Heart left ventricle (tissue), 16 donors: ENCODE data around the gene TMEM100. TPM values are rescaled to one million over a fixed set of nuclear protein-coding genes. Genes with fewer than 3 reads are reported as not detected.

ENCODE experiments used
- ATAC-seq, 4 donors: fragments of 200-7000 bp; cut with Tn5 transposase; one replicate each; pipeline ENCODE4 v1.9.1; 2020 to 2022; ENCODE audit warnings: moderate library complexity in 4 of 4, mild to moderate bottlenecking in 3 of 4, moderate number of reproducible peaks in 1 of 4
- DNase-seq, 5 donors: peaks; one replicate each; pipeline ENCODE4 v3.0.0-alpha.2; 2020
- H3K27ac ChIP-seq, 12 donors: fragments of 200-600 bp; sonication (generic) in 4 of 12; one replicate each; pipeline versions ENCODE4 v1.5.0 to v1.8.0; 2016 to 2022; ENCODE audit warnings: mild to moderate bottlenecking in 2 of 12
- H3K27me3 ChIP-seq, 9 donors: fragments of 200-600 bp; sonication (generic) in 2 of 9; one replicate each; pipeline versions ENCODE4 v1.5.1 to v1.8.0; 2016 to 2022; ENCODE audit warnings: mild to moderate bottlenecking in 3 of 9
- H3K36me3 ChIP-seq, 9 donors: fragments of 200-600 bp; sonication (generic) in 2 of 9; one replicate each; pipeline versions ENCODE4 v1.5.0 to v1.8.0; 2018 to 2022; ENCODE audit warnings: mild to moderate bottlenecking in 2 of 9
- H3K4me1 ChIP-seq, 12 donors: fragments of 200-600 bp; sonication (generic) in 4 of 12; one replicate each; pipeline versions ENCODE4 v1.5.0 to v1.8.0; 2016 to 2022; ENCODE audit warnings: mild to moderate bottlenecking in 3 of 12
- H3K4me3 ChIP-seq, 12 donors: fragments of 200-600 bp; sonication (generic) in 4 of 12; one replicate each; pipeline versions ENCODE4 v1.5.0 to v1.8.0; 2017 to 2022; ENCODE audit warnings: mild to moderate bottlenecking in 9 of 12, moderate library complexity in 4 of 12
- H3K9me3 ChIP-seq, 12 donors: fragments of 200-600 bp; sonication (generic) in 4 of 12; one replicate each; pipeline versions ENCODE4 v1.5.0 to v1.8.0; 2016 to 2022; ENCODE audit warnings: mild to moderate bottlenecking in 1 of 12
- CTCF ChIP-seq, 12 donors: fragments of 200-600 bp; sonication (generic) in 4 of 12; IDR thresholded peaks; one replicate each; pipeline versions ENCODE4 v1.5.0 to v1.8.0; 2018 to 2022; ENCODE audit warnings: antibody characterized with exemption in 12 of 12, mild to moderate bottlenecking in 5 of 12
- POLR2A ChIP-seq, 2 donors: fragments of 450-650 bp; IDR thresholded peaks; one replicate each; pipeline ENCODE4 v1.6.1; 2017; ENCODE audit warnings: antibody characterized with exemption in 2 of 2, mild to moderate bottlenecking in 2 of 2, moderate library complexity in 2 of 2
- WGBS, 4 donors: extraction: QIAGEN DNeasy Blood & Tissue Kit in 2 of 4; methylation state at CpG; one replicate each; pipeline versions ENCODE4 v1.1.5 to v1.1.7; 2013 to 2018; 5-methylcytosine and 5-hydroxymethylcytosine counted together
- intact Hi-C, 10 donors: fragments of 100-400 bp; cut with DNase I; formaldehyde crosslinking; loops; one replicate each; pipeline versions ENCODE4 v1.11.1 to v1.14.2; 2022
- polyA plus RNA-seq, 2 donors: library from polyadenylated mRNA; stranded (reverse); fragments of 200-250 nt; gene quantifications; one replicate each; pipeline ENCODE4 v1.2.3, GENCODE V29; 2013
- total RNA-seq, 9 donors: library from RNA; depleted of rRNA in 2 of 9; stranded (reverse); fragments of >200 nt in 2 of 9; fragmentation: NEBNext Ultra II Directional in 3 of 9; extraction: Animal tissue kit (Norgen Biotek cat#: 25700) in 3 of 9; gene quantifications; one replicate each; pipeline versions ENCODE4 v1.1.0 to v1.2.4, GENCODE V29; 2016 to 2023
- donor health status: ischemic (EF 13 %, LVEDD 7.1; RV severe dilation, severe dysfunction).
- donor health status: healthy with polysubstance abuse.
- donor health status: DM: no; HTN: yes; CAD: no.
- donor health status: DM: no; HTN: no; CAD: no.
- donor health status: ischemic (EF 25% LVEDD 6.9; RV normal size, moderate dysfunction).
- donor health status: ischemic (EF 25% LVEDD 5.7; RV mildly dilated, moderate dysfunction).
- donor health status: healthy.
- donor health status: DM: yes; HTN: yes; CAD: no.
- donor health status: ischemic (EF 35%, LVEDD 5.7; RV mildly dilated, moderate dysfunction).
- donor health status: nonischemic (EF 11% LVEDD 7.7; RV severe dilation, severe dysfunction).
- donor health status: DM: yes; HTN: yes; CAD: no.
- donor health status: PGD.
- donor health status: ischemic (EF 29% LVEDD 5.4; RV normal size, mild dysfunction).
- donor health status: nonischemic (EF 23%, LVEDD 6.1; RV moderate dilation, normal function).

The TMEM100 gene
- total and polyA plus RNA-seq, 11 donors = 2.3 to 9.3 (median 5.3) TPM

- DNase-seq = no peak
- WGBS, 4 donors = 80 to 84% (median 83%) methylated on average over 4 of the region's 4 CpGs
- no peak overlapping the region for H3K4me3 ChIP-seq
- peaks cover 0 to 13% (median 0%) of the 10 kb centered on the region in 12 donors for H3K4me1 ChIP-seq
- no peak for TF ChIP-seq POLR2A (IDR thresholded peaks at IDR 0.05)
- no peak for TF ChIP-seq CTCF (IDR thresholded peaks at IDR 0.05)
- H3K27me3 ChIP-seq = no peaks in the 10 kb centered on the region
- no peak overlapping the region for H3K27ac ChIP-seq
- ATAC-seq = no peak
- H3K9me3 ChIP-seq = no peaks in the 10 kb centered on the region
- H3K36me3 ChIP-seq = no peaks in the 10 kb centered on the region
- intact Hi-C loops = no loop called here
Measured at GRCh38 chr17:55689672-55690071, 33.0 kb downstream of the TMEM100 start.

GRCh38 chr17:55688057-55688456 lies 34.6 kb downstream of the TMEM100 start:
- no peak for TF ChIP-seq POLR2A (IDR thresholded peaks at IDR 0.05)
- TF ChIP-seq CTCF (IDR thresholded peaks at IDR 0.05) = no peak
- WGBS, 4 donors = 69 to 79% (median 74%) methylated on average over 3 of the region's 3 CpGs
- Histone ChIP-seq H3K4me3 (no peak overlapping the region), H3K4me1 (peaks cover 0 to 9% (median 0%) of the 10 kb centered on the region in 12 donors), H3K27me3 (peaks cover 0 to under 1% (median 0%) of the 10 kb centered on the region in 9 donors), H3K27ac (no peak overlapping the region), H3K36me3 (no peaks in the 10 kb centered on the region), H3K9me3 (no peaks in the 10 kb centered on the region)
- intact Hi-C loops = no loop called here
- DNase-seq (no peak), ATAC-seq (no peak)

GRCh38 chr17:55687037-55687436 lies 35.6 kb downstream of the TMEM100 start:
- no peak for TF ChIP-seq POLR2A (IDR thresholded peaks at IDR 0.05)
- TF ChIP-seq CTCF (IDR thresholded peaks at IDR 0.05) = no peak
- DNase-seq (no peak), ATAC-seq (no peak)
- intact Hi-C loops = no loop called here
- Histone ChIP-seq H3K4me3 (no peak overlapping the region), H3K4me1 (peaks cover 0 to 6% (median 0%) of the 10 kb centered on the region in 12 donors), H3K27ac (no peak overlapping the region), H3K9me3 (no peaks in the 10 kb centered on the region), H3K27me3 (peaks cover 0 to 8% (median 0%) of the 10 kb centered on the region in 9 donors), H3K36me3 (no peaks in the 10 kb centered on the region)
- WGBS, 4 donors = 62 to 96% (median 78%) methylated on average over 2 of the region's 2 CpGs

GRCh38 chr17:55683550-55684315 lies 38.9 kb downstream of the TMEM100 start:
- H3K36me3 ChIP-seq = no peaks in the 10 kb centered on the region
- no peak for DNase-seq
- H3K27ac ChIP-seq = no peak overlapping the region
- peaks cover 0 to 25% (median 0%) of the 10 kb centered on the region in 9 donors for H3K27me3 ChIP-seq
- no peaks in the 10 kb centered on the region for H3K4me1 ChIP-seq
- H3K9me3 ChIP-seq = no peaks in the 10 kb centered on the region
- 51 to 80% (median 67%) methylated on average over 4 of the region's 4 CpGs for WGBS, 4 donors
- intact Hi-C loops = no loop called here
- TF ChIP-seq CTCF (IDR thresholded peaks at IDR 0.05) (no peak), POLR2A (IDR thresholded peaks at IDR 0.05) (no peak)
- H3K4me3 ChIP-seq = no peak overlapping the region
- ATAC-seq = no peak
